Measurements from ENCODE around the gene SUSD1. TPM values are rescaled to one million over a fixed set of nuclear protein-coding genes. Genes with fewer than 3 reads are reported as not detected.

Gene SUSD1
- total and polyA plus RNA-seq, 4 donors = 1.2 to 19.0 (median 3.2) TPM

DNA sequence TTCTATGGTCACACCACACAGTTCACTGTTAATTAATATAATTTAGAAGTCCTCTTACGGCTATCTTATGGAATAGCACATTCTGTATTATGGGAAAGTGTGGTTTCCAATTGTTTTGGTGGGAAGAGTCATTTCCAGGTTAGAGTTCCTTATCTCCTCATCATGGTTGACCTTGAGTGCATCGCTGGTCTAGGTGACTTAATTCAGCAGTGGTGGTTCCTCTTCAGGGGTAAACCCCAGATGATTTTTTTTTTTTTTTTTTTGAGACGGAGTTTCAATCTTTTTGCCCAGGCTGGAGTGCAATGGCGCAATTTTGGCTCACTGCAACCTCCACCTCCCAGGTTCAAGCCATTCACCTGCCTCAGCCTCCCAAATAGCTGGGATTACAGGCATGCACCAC is 171.6 kb downstream of the SUSD1 start:
- no peaks in the 10 kb centered on the region for H3K27me3 ChIP-seq (ENCODE audit: control insufficient read depth in 4 of 4, insufficient read depth in 4 of 4, low read length in 3 of 4)
- no peaks in the 10 kb centered on the region for H3K36me3 ChIP-seq (ENCODE audit: control insufficient read depth in 4 of 4, insufficient read depth in 3 of 4, low read depth in 1 of 4, low read length in 3 of 4)
- no peaks in the 10 kb centered on the region for H3K4me1 ChIP-seq (ENCODE audit: control insufficient read depth in 4 of 4, insufficient read depth in 4 of 4, low read length in 3 of 4)
- H3K9me3 ChIP-seq (ENCODE audit: control insufficient read depth in 4 of 4, low read length in 3 of 4) = no peaks in the 10 kb centered on the region
- H3K9ac ChIP-seq (ENCODE audit: low read depth in 1 of 2, low read length in 2 of 2) = no peak overlapping the region
- no peak for DNase-seq (ENCODE audit: low spot score)
- no peak overlapping the region for H3K27ac ChIP-seq (ENCODE audit: low read depth in 1 of 2, low read length in 2 of 2)
- no peak overlapping the region for H3K4me3 ChIP-seq (ENCODE audit: low read depth in 1 of 3, low read length in 3 of 3)
- TF ChIP-seq, protein P1, sequence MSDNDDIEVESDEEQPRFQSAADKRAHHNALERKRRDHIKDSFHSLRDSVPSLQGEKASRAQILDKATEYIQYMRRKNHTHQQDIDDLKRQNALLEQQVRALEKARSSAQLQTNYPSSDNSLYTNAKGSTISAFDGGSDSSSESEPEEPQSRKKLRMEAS (IDR thresholded peaks at IDR 0.05) = no peak
- no peak for TF ChIP-seq RXRA (IDR thresholded peaks at IDR 0.05)
- TF ChIP-seq SP1 (IDR thresholded peaks at IDR 0.05) = no peak
- TF ChIP-seq RAD21 (IDR thresholded peaks at IDR 0.05) = no peak
- TF ChIP-seq ZBTB33 (IDR thresholded peaks at IDR 0.05) = no peak
- no peak for TF ChIP-seq HNF4A (conservative IDR thresholded peaks at IDR 0.05)
- no peak for TF ChIP-seq FOXA1 (IDR thresholded peaks at IDR 0.05)
- TF ChIP-seq FOXA2 (IDR thresholded peaks at IDR 0.05) = no peak
- no peak for TF ChIP-seq EGR1 (IDR thresholded peaks at IDR 0.05; ENCODE audit: low read depth in 2 of 2)
- no peak for TF ChIP-seq ATF3 (IDR thresholded peaks at IDR 0.05)
- no peak for TF ChIP-seq YY1 (IDR thresholded peaks at IDR 0.05)
- TF ChIP-seq HNF4G (IDR thresholded peaks at IDR 0.05) = no peak
- TF ChIP-seq, protein P2, sequence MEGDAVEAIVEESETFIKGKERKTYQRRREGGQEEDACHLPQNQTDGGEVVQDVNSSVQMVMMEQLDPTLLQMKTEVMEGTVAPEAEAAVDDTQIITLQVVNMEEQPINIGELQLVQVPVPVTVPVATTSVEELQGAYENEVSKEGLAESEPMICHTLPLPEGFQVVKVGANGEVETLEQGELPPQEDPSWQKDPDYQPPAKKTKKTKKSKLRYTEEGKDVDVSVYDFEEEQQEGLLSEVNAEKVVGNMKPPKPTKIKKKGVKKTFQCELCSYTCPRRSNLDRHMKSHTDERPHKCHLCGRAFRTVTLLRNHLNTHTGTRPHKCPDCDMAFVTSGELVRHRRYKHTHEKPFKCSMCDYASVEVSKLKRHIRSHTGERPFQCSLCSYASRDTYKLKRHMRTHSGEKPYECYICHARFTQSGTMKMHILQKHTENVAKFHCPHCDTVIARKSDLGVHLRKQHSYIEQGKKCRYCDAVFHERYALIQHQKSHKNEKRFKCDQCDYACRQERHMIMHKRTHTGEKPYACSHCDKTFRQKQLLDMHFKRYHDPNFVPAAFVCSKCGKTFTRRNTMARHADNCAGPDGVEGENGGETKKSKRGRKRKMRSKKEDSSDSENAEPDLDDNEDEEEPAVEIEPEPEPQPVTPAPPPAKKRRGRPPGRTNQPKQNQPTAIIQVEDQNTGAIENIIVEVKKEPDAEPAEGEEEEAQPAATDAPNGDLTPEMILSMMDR (IDR thresholded peaks at IDR 0.05; ENCODE audit: low read depth, low read length, missing input control) = no peak
- no peak for TF ChIP-seq GABPA (IDR thresholded peaks at IDR 0.05 in 1 of 2, conservative IDR thresholded peaks at IDR 0.05 in 1 of 2)
- no peak for TF ChIP-seq REST (IDR thresholded peaks at IDR 0.05)
- no peak for TF ChIP-seq TAF1 (conservative IDR thresholded peaks at IDR 0.05)
- no peak for TF ChIP-seq JUND (IDR thresholded peaks at IDR 0.05)
- no peak for TF ChIP-seq NR2F2 (IDR thresholded peaks at IDR 0.05)
- 93% methylated on average over 4 of the region's 4 CpGs for WGBS

All from liver (tissue), 9 donors.